A549 (cell line): ENCODE results near the gene ALDH3B2. TPM values are rescaled to one million over a fixed set of nuclear protein-coding genes. Genes with fewer than 3 reads are reported as not detected.
"Not testable (repeated sequence)": the region's sequence is repeated elsewhere in the genome, so short reads cannot be mapped to it uniquely, and the experiment has no call there.

ENCODE experiments used
- ATAC-seq, 2 experiments: fragments of 200-7000 bp in 1 of 2; fragments of >200 bp in 1 of 2; cut with Nextera tagmentation in 1 of 2; cut with Tn5 transposase in 1 of 2; 3 replicates each; pipeline versions ENCODE4 v1.8.0 to v1.9.1; 2018 to 2020; ENCODE audit warnings: mild to moderate bottlenecking in 1 of 2, moderate library complexity in 1 of 2
- CTCF ChIA-PET: fragments of 300-600 bp; sonication (Branson Sonifier 250); formaldehyde crosslinking; extraction: SDS; loops from one replicate; lab custom pipeline; 2021; ENCODE audit warnings: antibody characterized with exemption, inconsistent platforms; lab: Yijun Ruan, JAX
- POLR2A ChIA-PET: fragments of 350-600 bp; formaldehyde crosslinking; extraction: SDS; loops from one replicate; lab custom pipeline; 2021; ENCODE audit warnings: antibody characterized with exemption, inconsistent platforms; lab: Yijun Ruan, JAX
- DNase-seq, 2 experiments: peaks; one replicate each; pipeline versions ENCODE4 v3.0.0 to v3.0.0-alpha.2; 2011 to 2016; ENCODE audit warnings: low read depth in 1 of 2, low spot score in 1 of 2
- FAIRE-seq: peaks from 2 replicates; lab custom pipeline; 2011; peaks lifted over from hg19 to GRCh38; lab: Jason Lieb, UNC
- H3K27ac ChIP-seq, 2 experiments: fragments of >200 bp; sonication (Bioruptor Twin); formaldehyde crosslinking; 3 replicates each; pipeline ENCODE4 v1.5.1; 2016 to 2017
- H3K4me1 ChIP-seq: fragments of >200 bp; sonication (Bioruptor Twin); formaldehyde crosslinking; 3 replicates; pipeline ENCODE4 v1.6.1; 2016
- H3K4me2 ChIP-seq: fragments of >200 bp; sonication (Bioruptor Twin); formaldehyde crosslinking; 3 replicates; pipeline ENCODE4 v1.6.1; 2016
- H3K4me3 ChIP-seq: fragments of >200 bp; sonication (Bioruptor Twin); formaldehyde crosslinking; 3 replicates; pipeline ENCODE4 v1.5.1; 2016
- H3K9me3 ChIP-seq: fragments of >200 bp; sonication (Bioruptor Twin); formaldehyde crosslinking; 3 replicates; pipeline ENCODE4 v1.6.1; 2016
- CBX2 ChIP-seq: fragments of 200-600 bp; sonication (generic); IDR thresholded peaks from 2 replicates; pipeline ENCODE4 v1.6.1; 2016; ENCODE audit warnings: low read depth, mild to moderate bottlenecking, borderline replicate concordance
- CHD4 ChIP-seq: fragments of 200-600 bp; sonication (generic); IDR thresholded peaks from 2 replicates; pipeline ENCODE4 v1.6.1; 2016; ENCODE audit warnings: antibody characterized with exemption, mild to moderate bottlenecking, borderline replicate concordance
- EHMT2 ChIP-seq: fragments of 200-600 bp; sonication (generic); IDR thresholded peaks from 2 replicates; pipeline ENCODE4 v1.6.1; 2016; ENCODE audit warnings: antibody characterized with exemption, low read depth, mild to moderate bottlenecking, moderate library complexity
- FOSL2 ChIP-seq, 2 experiments: fragments of 450-650 bp in 1 of 2; fragments of >200 bp in 1 of 2; sonication (Bioruptor Twin) in 1 of 2; formaldehyde crosslinking; IDR thresholded peaks; 2 replicates each; pipeline versions ENCODE4 v1.5.0 to v1.6.1; 2016 to 2020; ENCODE audit warnings: mild to moderate bottlenecking in 1 of 2, moderate library complexity in 1 of 2
- HDAC2 ChIP-seq: fragments of 200-600 bp; sonication (generic); IDR thresholded peaks from 2 replicates; pipeline ENCODE4 v1.6.1; 2016
- HOXA7 ChIP-seq: fragments of 250-450 bp; sonication (Bioruptor Pico); IDR thresholded peaks from 2 replicates; pipeline ENCODE4 v1.5.0; 2020; ENCODE audit warnings: mild to moderate bottlenecking, moderate library complexity
- JUN ChIP-seq, 2 experiments: fragments of >200 bp; sonication (Bioruptor Twin); formaldehyde crosslinking; IDR thresholded peaks; 2 replicates in 1 of 2; 3 replicates in 1 of 2; pipeline ENCODE4 v1.6.1; 2016 to 2017
- JUNB ChIP-seq: fragments of >200 bp; sonication (Bioruptor Twin); formaldehyde crosslinking; IDR thresholded peaks from 2 replicates; pipeline ENCODE4 v1.6.1; 2016
- KDM1A ChIP-seq: fragments of 200-600 bp; sonication (generic); IDR thresholded peaks from 2 replicates; pipeline ENCODE4 v1.6.1; 2016; ENCODE audit warnings: low read depth, mild to moderate bottlenecking
- NPAS2 ChIP-seq: fragments of 250-450 bp; sonication (Bioruptor Pico); IDR thresholded peaks from 2 replicates; pipeline ENCODE4 v1.8.0; 2022; ENCODE audit warnings: mild to moderate bottlenecking, moderate library complexity, borderline replicate concordance
- NR3C1 ChIP-seq: fragments of >200 bp; sonication (Bioruptor Twin); formaldehyde crosslinking; IDR thresholded peaks from 3 replicates; pipeline ENCODE4 v1.6.1; 2017
- POLR2A ChIP-seq: IDR thresholded peaks from 2 replicates; pipeline ENCODE4 v1.6.1; 2012; ENCODE audit warnings: mild to moderate bottlenecking, low read length
- POLR2AphosphoS2 ChIP-seq: conservative IDR thresholded peaks from 2 replicates; pipeline ENCODE4 v1.6.1; 2012; ENCODE audit warnings: low read length, improper control_type of control experiment, inconsistent platforms
- REST ChIP-seq: fragments of 200-600 bp; sonication (generic); IDR thresholded peaks from 2 replicates; pipeline ENCODE4 v1.6.1; 2016; ENCODE audit warnings: antibody characterized with exemption, mild to moderate bottlenecking, moderate library complexity
- RFX5 ChIP-seq: fragments of 450-650 bp; IDR thresholded peaks from 2 replicates; pipeline ENCODE4 v1.7.1; 2014; ENCODE audit warnings: antibody characterized with exemption, mild to moderate bottlenecking, moderate library complexity
- RNF2 ChIP-seq: fragments of 200-600 bp; sonication (generic); IDR thresholded peaks from 2 replicates; pipeline ENCODE4 v1.6.1; 2016; ENCODE audit warnings: low read depth, mild to moderate bottlenecking, antibody characterized with exemption, moderate library complexity, borderline replicate concordance
- SREBF2 ChIP-seq: fragments of 450-650 bp; IDR thresholded peaks from 2 replicates; pipeline ENCODE4 v1.6.1; 2014; ENCODE audit warnings: mild to moderate bottlenecking, moderate library complexity
- ZFP36 ChIP-seq: fragments of 450-650 bp; IDR thresholded peaks from 2 replicates; pipeline ENCODE4 v1.6.1; 2014; ENCODE audit warnings: borderline replicate concordance; ENCODE audit not compliant: partially characterized antibody
- WGBS: methylation state at CpG from one replicate; pipeline ENCODE4 v1.1.6; 2017; ENCODE audit errors: missing lambda C conversion rate; 5-methylcytosine and 5-hydroxymethylcytosine counted together
- polyA plus RNA-seq, 4 experiments: library from polyadenylated mRNA; depleted of rRNA in 3 of 4; stranded (reverse); fragments of >200 nt; fragmentation: RNase III in 1 of 4; extraction: RNeasy Plus Mini Kit Qiagen cat#74134 plus additional on column Dnase treatment in 1 of 4; gene quantifications; 2 replicates in 3 of 4; 3 replicates in 1 of 4; pipeline ENCODE4 v1.2.3, GENCODE V29; 2011 to 2017

The ALDH3B2 gene
- polyA plus RNA-seq, 2 of the 4 experiments (the other 2 are of a cell fraction) = not detected

GRCh38 chr11:67705264-67705663 is 30.8 kb upstream of the ALDH3B2 start:
- Histone ChIP-seq H3K4me1 (peaks cover 14% of the 10 kb centered on the region), H3K4me2 (no peak overlapping the region), H3K4me3 (no peak overlapping the region), H3K27ac (no peak overlapping the region), H3K9me3 (no peaks in the 10 kb centered on the region)
- POLR2A ChIA-PET = no interaction called here
- no peak for FAIRE-seq
- 90% methylated on average over 3 of the region's 3 CpGs for WGBS
- no peak for ATAC-seq
- TF ChIP-seq POLR2A (no peak), CBX2 (no peak), RNF2 (no peak), RFX5 (no peak), ZFP36 (no peak), JUNB (no peak), JUN (IDR thresholded peaks at IDR 0.05) (no peak), EHMT2 (no peak), SREBF2 (no peak), HOXA7 (CRISPR knock-in tag) (no peak), CHD4 (no peak), POLR2AphosphoS2 (no peak), REST (no peak), KDM1A (no peak), HDAC2 (no peak), NR3C1 (no peak), NPAS2 (CRISPR knock-in tag) (no peak)
- no peak for DNase-seq
- CTCF ChIA-PET = interaction anchor here (0.9 to 2.4 kb wide), 4 partner anchors 14 to 87 kb away, joined by 3 to 6 read pairs (median 4); partner anchors contain the start of gene NUDT8

- H3K27ac ChIP-seq = no peak overlapping the region
- DNase-seq (no peak), ATAC-seq (no peak), FAIRE-seq (no peak)
- ChIA-PET CTCF (interaction anchor here (0.6 to 2.4 kb wide), 4 partner anchors 14 to 88 kb away, joined by 3 to 6 read pairs (median 4); partner anchors contain the start of gene NUDT8), POLR2A (no interaction called here)
- H3K4me2 ChIP-seq = no peak overlapping the region
- no peaks in the 10 kb centered on the region for H3K9me3 ChIP-seq
- no peak overlapping the region for H3K4me3 ChIP-seq
- H3K4me1 ChIP-seq = peaks cover 19% of the 10 kb centered on the region
- WGBS = 67% methylated on average over 7 of the region's 7 CpGs
- TF ChIP-seq HDAC2 = no peak
Observed at GRCh38 chr11:67704524-67704923, 30.1 kb upstream of the ALDH3B2 start.

- H3K9me3 ChIP-seq; H3K4me3 ChIP-seq; FAIRE-seq; H3K27ac ChIP-seq; DNase-seq; TF ChIP-seq FOSL2 (IDR thresholded peaks at IDR 0.05): not testable (repeated sequence)
- 41% methylated on average over 5 of the region's 5 CpGs for WGBS
- peaks cover 26% of the 10 kb centered on the region for H3K4me1 ChIP-seq
- TF ChIP-seq FOSL2 (CRISPR knock-in tag; IDR thresholded peaks at IDR 0.05) = 0 out of 2 replicates have a peak, but pooled peaks have one; percentile 16
- TF ChIP-seq, all 56 proteins: peak for 1; not testable (repeated sequence) for 55
- POLR2A ChIA-PET, ATAC-seq, H3K4me2 ChIP-seq: not testable (repeated sequence)
- CTCF ChIA-PET = interaction anchor here (0.7 to 2.4 kb wide), 2 partner anchors 13 to 37 kb away, joined by 3 to 5 read pairs; no protein-coding TSS in a partner anchor
Observed at GRCh38 chr11:67703709-67704108, 29.3 kb upstream of the ALDH3B2 start.
